GM12878 (cell line): ENCODE results near the gene U2AF2. TPM values are rescaled to one million over a fixed set of nuclear protein-coding genes. Genes with fewer than 3 reads are reported as not detected.

Experiments
- ATF7 ChIP-seq: fragments of 450-650 bp; IDR thresholded peaks from 2 replicates; pipeline ENCODE4 v1.6.1; 2016; ENCODE audit warnings: low read depth, mild to moderate bottlenecking
- BCL3 ChIP-seq: IDR thresholded peaks from 2 replicates; pipeline ENCODE4 v1.6.1; 2011; ENCODE audit warnings: borderline replicate concordance, low read depth, mild to moderate bottlenecking, moderate library complexity, low read length; ENCODE audit not compliant: insufficient read depth, poor library complexity, severe bottlenecking
- CBFB ChIP-seq: IDR thresholded peaks from 2 replicates; pipeline ENCODE4 v1.6.1; 2016; ENCODE audit warnings: antibody characterized with exemption, low read depth
- CHD4 ChIP-seq: fragments of 200-600 bp; sonication (generic); IDR thresholded peaks from 2 replicates; pipeline ENCODE4 v1.6.1; 2016; ENCODE audit warnings: mild to moderate bottlenecking
- CREB1 ChIP-seq: IDR thresholded peaks from 2 replicates; pipeline ENCODE4 v1.6.1; 2012; ENCODE audit warnings: low read depth, mild to moderate bottlenecking, inconsistent platforms
- CREM ChIP-seq: IDR thresholded peaks from 2 replicates; pipeline ENCODE4 v1.6.1; 2014; ENCODE audit warnings: antibody characterized with exemption, low read depth
- CUX1 ChIP-seq: IDR thresholded peaks from 2 replicates; pipeline ENCODE4 v1.6.1; 2012; ENCODE audit warnings: improper control_type of control experiment, low read depth, low read length; ENCODE audit not compliant: insufficient replicate concordance
- IKZF2 ChIP-seq, 2 experiments: fragments of 450-650 bp; IDR thresholded peaks; 2 replicates each; pipeline ENCODE4 v1.6.1; 2017; ENCODE audit warnings: mild to moderate bottlenecking in 2 of 2, moderate library complexity in 2 of 2
- MYC ChIP-seq: IDR thresholded peaks from 2 replicates; pipeline ENCODE4 v1.6.1; 2011; ENCODE audit warnings: mild to moderate bottlenecking, low read length, moderate library complexity, inconsistent platforms; ENCODE audit not compliant: insufficient read depth, insufficient replicate concordance, insufficient read length, severe bottlenecking
- NR2C2 ChIP-seq: IDR thresholded peaks from 2 replicates; pipeline ENCODE4 v1.6.1; 2011; ENCODE audit warnings: borderline replicate concordance, low read depth; ENCODE audit not compliant: control insufficient read depth, insufficient read length
- NR2F1 ChIP-seq: fragments of 450-650 bp; conservative IDR thresholded peaks from 2 replicates; pipeline ENCODE4 v1.6.1; 2017; ENCODE audit warnings: mild to moderate bottlenecking
- RAD21 ChIP-seq: IDR thresholded peaks from 2 replicates; pipeline ENCODE4 v1.6.1; 2011; ENCODE audit warnings: mild to moderate bottlenecking, low read depth, low read length, moderate library complexity; ENCODE audit not compliant: insufficient read depth
- RB1 ChIP-seq: fragments of 450-650 bp; formaldehyde crosslinking; IDR thresholded peaks from 2 replicates; pipeline ENCODE4 v1.6.1; 2017; ENCODE audit warnings: mild to moderate bottlenecking, borderline replicate concordance
- TARDBP ChIP-seq: IDR thresholded peaks from 2 replicates; pipeline ENCODE4 v1.6.1; 2016; ENCODE audit warnings: borderline replicate concordance
- TCF12 ChIP-seq: IDR thresholded peaks from 2 replicates; pipeline ENCODE4 v1.6.1; 2011; ENCODE audit warnings: low read depth, mild to moderate bottlenecking, low read length
- TCF3 ChIP-seq: IDR thresholded peaks from 2 replicates; pipeline ENCODE4 v1.6.1; 2012; ENCODE audit warnings: low read depth, mild to moderate bottlenecking, low read length, borderline replicate concordance; ENCODE audit not compliant: insufficient read depth
- TCF7 ChIP-seq: IDR thresholded peaks from 2 replicates; pipeline ENCODE4 v1.6.1; 2014; ENCODE audit warnings: antibody characterized with exemption, borderline replicate concordance
- WRNIP1 ChIP-seq: IDR thresholded peaks from 2 replicates; pipeline ENCODE4 v1.6.1; 2011; ENCODE audit warnings: low read depth, low read length, improper control_type of control experiment, borderline replicate concordance
- ZNF207 ChIP-seq: fragments of 450-650 bp; IDR thresholded peaks from 2 replicates; pipeline ENCODE4 v1.6.1; 2014; ENCODE audit warnings: antibody characterized with exemption, mild to moderate bottlenecking, borderline replicate concordance
- ZZZ3 ChIP-seq: IDR thresholded peaks from 2 replicates; pipeline ENCODE4 v1.6.1; 2011; ENCODE audit warnings: low read depth; ENCODE audit not compliant: control insufficient read depth, insufficient read length
- polyA plus RNA-seq, 11 experiments: library from polyadenylated mRNA; depleted of rRNA in 4 of 11; unstranded in 6 of 11; stranded (reverse) in 5 of 11; fragments of >200 nt; fragmentation: Nextera tagmentation in 4 of 11; fragmentation: Illumina TruSeq in 1 of 11; extraction: Ambion mirVana in 4 of 11; extraction: Trizol in 1 of 11; gene quantifications; 1 replicate in 1 of 11; 2 replicates in 10 of 11; pipeline versions ENCODE4 v1.2.1 to v1.2.3, GENCODE V29; 2011 to 2016; ENCODE audit warnings: inconsistent platforms in 2 of 11, missing spikeins in 2 of 11, low read depth in 1 of 11
- total RNA-seq, 4 experiments: library from RNA; depleted of rRNA in 3 of 4; stranded (reverse); fragments of >200 nt in 3 of 4; fragmentation: Illumina TruSeq in 1 of 4; extraction: Trizol in 1 of 4; gene quantifications; 2 replicates each; pipeline versions ENCODE4 v1.2.1 to v1.2.3, GENCODE V29; 2013 to 2021

The U2AF2 gene
- total and polyA plus RNA-seq, 10 of the 15 experiments (the other 5 are each of a cell fraction or from before 2014, with no cell fraction given), result 3.0 to 338 (median 130) TPM

GRCh38 chr19:55654868-55655647 is at the start of gene U2AF2 (continued):
- TF ChIP-seq ZNF207, result peak; percentile 90
- TF ChIP-seq NR2F1, result peak; percentile 48
- TF ChIP-seq ATF7, result no peak
- peak; percentile 92 for TF ChIP-seq RB1
- no peak for TF ChIP-seq TCF7
- peak; percentile 38 for TF ChIP-seq CREM
- no peak for TF ChIP-seq CUX1
- TF ChIP-seq CREB1, result 0 out of 2 replicates have a peak, but pooled peaks have one; percentile 29
- TF ChIP-seq TCF3, result no peak
- TF ChIP-seq MYC, result peak; percentile 91
- TF ChIP-seq CBFB, result peak; percentile 33; the same call in 1 of the 2 replicates
- no peak for TF ChIP-seq CHD4
- TF ChIP-seq IKZF2 (IDR thresholded peaks at IDR 0.05), result no peak
- no peak for TF ChIP-seq ZZZ3
- TF ChIP-seq TCF12, result 0 out of 2 replicates have a peak, but pooled peaks have one; percentile 10
- TF ChIP-seq NR2C2, result no peak
- TF ChIP-seq BCL3, result no peak
- TF ChIP-seq RAD21, result no peak
- no peak for TF ChIP-seq TARDBP
- no peak for TF ChIP-seq WRNIP1
